Measurements from ENCODE around the gene HSF2.

GRCh38 chr6:122423734-122424133 is 24.3 kb downstream of the HSF2 start:
- no peak for TF ChIP-seq POLR2A (IDR thresholded peaks at IDR 0.05)
- no peak for TF ChIP-seq CTCF (IDR thresholded peaks at IDR 0.05)

Data from esophagus squamous epithelium (tissue), 4 donors.